ENCODE data around the gene GPD2. TPM values are rescaled to one million over a fixed set of nuclear protein-coding genes. Genes with fewer than 3 reads are reported as not detected.

Gene GPD2
- total RNA-seq, 2 experiments from 2014 or later, result 33.5 to 40.9 TPM

- Mint-ChIP-seq H3K27ac (no peak overlapping the region), H3K27me3 (no peaks in the 10 kb centered on the region), H3K4me3 (no peak overlapping the region), H3K9me3 (no peaks in the 10 kb centered on the region), H3K36me3 (ENCODE audit: low read depth) (peaks cover 2% of the 10 kb centered on the region), H3K4me1 (ENCODE audit: low read depth) (peaks cover 21% of the 10 kb centered on the region)
- intact Hi-C loops (cut with micrococcal nuclease), result no loop called here
- ATAC-seq, result no peak
- ChIA-PET CTCF (interaction anchor here (1.3 kb wide), 1 partner anchor 13 kb away, joined by 5 read pairs; no protein-coding TSS in a partner anchor), POLR2A (interaction anchor here (1.0 to 1.1 kb wide), 2 partner anchors 14 to 22 kb away, joined by 3 read pairs; no protein-coding TSS in a partner anchor)
- no peak for TF ChIP-seq CTCF (IDR thresholded peaks at IDR 0.05)
- DNase-seq, result no peak
These were observed 23.5 kb downstream of the GPD2 start for GRCh38 chr2:156459720-156460119.

- H3K27ac Mint-ChIP-seq, result no peak overlapping the region
- no peaks in the 10 kb centered on the region for H3K27me3 Mint-ChIP-seq
- no peak overlapping the region for H3K4me3 Mint-ChIP-seq
- TF ChIP-seq CTCF (IDR thresholded peaks at IDR 0.05), result no peak
- peaks cover 2% of the 10 kb centered on the region for H3K36me3 Mint-ChIP-seq (ENCODE audit: low read depth)
- DNase-seq (no peak), ATAC-seq (no peak)
- CTCF ChIA-PET, result no interaction called here
- intact Hi-C loops (cut with micrococcal nuclease), result no loop called here
- H3K9me3 Mint-ChIP-seq, result no peaks in the 10 kb centered on the region
- H3K4me1 Mint-ChIP-seq (ENCODE audit: low read depth), result peaks cover 14% of the 10 kb centered on the region
- POLR2A ChIA-PET, result interaction anchor here (1.2 kb wide), 1 partner anchor 64 kb away, joined by 3 read pairs; no protein-coding TSS in a partner anchor
These were observed 27.9 kb downstream of the GPD2 start for GRCh38 chr2:156464106-156464505.

GRCh38 chr2:156465573-156465972 lies 29.4 kb downstream of the GPD2 start:
- Mint-ChIP-seq H3K4me3 (no peak overlapping the region), H3K36me3 (ENCODE audit: low read depth) (peaks cover 7% of the 10 kb centered on the region), H3K4me1 (ENCODE audit: low read depth) (peaks cover 16% of the 10 kb centered on the region), H3K27ac (no peak overlapping the region), H3K9me3 (no peaks in the 10 kb centered on the region), H3K27me3 (no peaks in the 10 kb centered on the region)
- CTCF ChIA-PET, result no interaction called here
- DNase-seq (no peak), ATAC-seq (no peak)
- TF ChIP-seq CTCF (IDR thresholded peaks at IDR 0.05), result no peak
- intact Hi-C loops (cut with micrococcal nuclease), result no loop called here
- POLR2A ChIA-PET, result no interaction called here

GRCh38 chr2:156466739-156467405 lies 30.7 kb downstream of the GPD2 start:
- POLR2A ChIA-PET, result no interaction called here
- H3K4me1 Mint-ChIP-seq (ENCODE audit: low read depth), result peaks cover 26% of the 10 kb centered on the region
- H3K36me3 Mint-ChIP-seq (ENCODE audit: low read depth), result peaks cover 7% of the 10 kb centered on the region
- no peak overlapping the region for H3K4me3 Mint-ChIP-seq
- intact Hi-C loops (cut with micrococcal nuclease), result no loop called here
- no peak overlapping the region for H3K27ac Mint-ChIP-seq
- no peaks in the 10 kb centered on the region for H3K27me3 Mint-ChIP-seq
- TF ChIP-seq CTCF (IDR thresholded peaks at IDR 0.05), result no peak
- CTCF ChIA-PET, result no interaction called here
- DNase-seq (no peak), ATAC-seq (no peak)
- no peaks in the 10 kb centered on the region for H3K9me3 Mint-ChIP-seq

- Mint-ChIP-seq H3K27ac (no peak overlapping the region), H3K4me3 (no peak overlapping the region), H3K9me3 (no peaks in the 10 kb centered on the region), H3K4me1 (ENCODE audit: low read depth) (peaks cover 43% of the 10 kb centered on the region), H3K36me3 (ENCODE audit: low read depth) (peaks cover 7% of the 10 kb centered on the region), H3K27me3 (no peaks in the 10 kb centered on the region)
- intact Hi-C loops (cut with micrococcal nuclease), result no loop called here
- CTCF ChIA-PET, result interaction anchor here (1.1 kb wide), 1 partner anchor 119 kb away, joined by 4 read pairs; no protein-coding TSS in a partner anchor
- POLR2A ChIA-PET, result no interaction called here
- DNase-seq (no peak), ATAC-seq (no peak)
- TF ChIP-seq CTCF (IDR thresholded peaks at IDR 0.05), result no peak
These were observed 34.9 kb downstream of the GPD2 start for GRCh38 chr2:156470975-156471583.
